HG02759 (cell line): Measurements from ENCODE around the gene GADL1.

Experiments
- ATAC-seq: cut with Tn5 transposase; IDR thresholded peaks from one replicate; pipeline ENCODE4 v1.9.1; 2021; ENCODE audit warnings: mild to moderate bottlenecking, moderate library complexity; ENCODE audit not compliant: unreplicated experiment

Gene GADL1

DNA sequence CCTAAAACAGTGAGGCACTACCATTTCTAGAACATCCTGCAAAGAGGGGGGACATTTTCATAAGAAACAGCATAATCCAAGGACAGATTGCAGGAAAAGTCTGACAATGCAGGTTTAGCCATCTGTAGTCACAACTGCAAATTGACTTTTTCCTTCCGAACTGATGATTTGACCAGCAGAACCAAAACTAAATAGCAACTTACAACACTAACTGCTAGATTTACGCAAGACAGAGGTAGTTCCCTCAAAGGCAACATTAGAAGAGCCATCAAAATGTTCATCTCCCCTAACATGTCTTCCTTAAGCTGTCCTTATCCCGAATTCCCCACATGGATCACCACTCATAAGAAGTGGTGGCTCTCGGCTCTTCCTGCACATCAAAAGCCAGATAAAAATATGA lies 129.6 kb downstream of the GADL1 start:
- no peak for ATAC-seq

DNA sequence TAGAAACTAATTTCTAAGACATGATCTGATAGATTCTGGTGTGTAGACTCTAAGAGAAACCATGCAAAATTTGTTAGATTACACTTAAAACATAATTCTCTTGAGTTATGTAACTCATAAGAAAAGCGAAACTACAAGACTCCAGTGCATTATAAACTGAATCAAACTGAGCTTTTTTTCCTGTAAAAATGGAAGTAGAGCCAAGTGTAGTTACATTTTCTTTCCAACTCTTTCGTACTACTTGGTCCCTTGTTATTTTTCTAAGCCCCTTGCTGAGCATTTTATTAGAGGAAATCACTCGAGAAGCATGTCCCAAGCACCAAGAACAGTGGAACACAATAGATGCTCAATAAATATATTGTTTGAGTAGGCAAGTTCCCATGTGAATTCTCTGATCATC lies 130.2 kb downstream of the GADL1 start:
- no peak for ATAC-seq

DNA sequence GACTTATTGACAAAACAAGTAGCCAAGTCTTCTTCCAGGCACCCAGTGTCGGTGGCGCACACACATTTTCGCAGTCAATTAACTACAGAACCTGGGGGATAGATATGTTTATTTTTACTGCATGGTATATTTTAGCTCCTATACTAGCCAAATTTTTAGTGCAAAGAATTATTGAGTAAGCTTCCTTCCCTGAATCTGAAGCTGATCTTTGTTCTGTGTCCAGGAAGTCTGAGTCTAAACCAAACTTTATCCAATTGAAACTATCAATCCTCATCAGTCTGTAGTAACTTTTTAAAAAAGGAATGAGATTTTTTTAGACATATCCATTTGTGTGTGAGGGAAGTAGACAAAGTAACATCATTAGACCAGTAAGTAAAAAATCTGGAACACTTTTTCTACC lies 133.1 kb downstream of the GADL1 start:
- ATAC-seq, result no peak

DNA sequence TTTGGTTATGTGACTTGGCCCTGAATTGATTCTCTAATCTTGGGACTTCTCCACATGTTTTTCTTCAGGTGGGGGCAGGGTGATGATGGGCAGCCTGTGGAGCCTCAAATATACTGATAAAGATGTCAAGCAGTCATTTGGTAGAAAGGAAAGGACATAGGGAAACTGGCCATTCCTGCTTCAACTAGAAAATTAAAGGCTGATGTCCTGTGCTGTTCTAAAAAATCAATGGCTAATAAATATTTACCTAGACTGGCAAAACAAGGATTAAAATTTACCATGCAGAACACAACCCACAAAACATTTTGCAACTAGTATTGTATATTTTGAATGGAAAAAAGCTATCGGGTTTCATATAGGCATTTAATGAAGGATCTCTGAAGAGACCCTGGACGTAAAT lies 133.7 kb downstream of the GADL1 start:
- ATAC-seq, result no peak

DNA sequence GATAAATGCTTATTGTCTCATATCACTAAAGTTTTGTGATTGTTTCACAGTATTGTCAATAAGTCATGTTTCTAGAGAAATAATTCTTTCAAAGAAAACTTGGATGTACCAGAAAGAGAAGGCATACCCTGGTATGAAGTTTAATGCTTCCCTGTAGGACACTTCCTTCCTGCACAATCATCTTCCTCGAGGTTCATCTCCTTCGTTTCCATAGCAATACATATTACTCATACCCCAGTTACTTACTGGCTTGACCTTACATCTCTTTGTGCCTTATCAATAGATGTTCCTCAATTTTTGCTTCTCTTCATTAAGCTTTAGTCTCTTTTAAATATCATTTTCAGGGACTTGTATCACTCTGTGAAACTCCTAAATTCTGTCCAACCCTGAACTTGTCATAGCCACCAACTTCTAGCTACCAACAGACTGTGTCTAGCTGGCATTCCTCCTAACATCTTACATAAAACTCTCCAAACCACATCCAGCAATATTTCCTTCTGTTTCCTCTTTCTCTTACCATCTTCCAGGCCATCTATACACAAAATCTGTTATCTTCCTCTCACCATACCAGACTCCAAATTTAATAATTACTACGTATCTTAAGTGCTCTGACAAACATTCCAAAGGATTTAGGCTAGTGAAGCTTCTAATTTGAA lies 134.3 kb downstream of the GADL1 start:
- ATAC-seq, result no peak

DNA sequence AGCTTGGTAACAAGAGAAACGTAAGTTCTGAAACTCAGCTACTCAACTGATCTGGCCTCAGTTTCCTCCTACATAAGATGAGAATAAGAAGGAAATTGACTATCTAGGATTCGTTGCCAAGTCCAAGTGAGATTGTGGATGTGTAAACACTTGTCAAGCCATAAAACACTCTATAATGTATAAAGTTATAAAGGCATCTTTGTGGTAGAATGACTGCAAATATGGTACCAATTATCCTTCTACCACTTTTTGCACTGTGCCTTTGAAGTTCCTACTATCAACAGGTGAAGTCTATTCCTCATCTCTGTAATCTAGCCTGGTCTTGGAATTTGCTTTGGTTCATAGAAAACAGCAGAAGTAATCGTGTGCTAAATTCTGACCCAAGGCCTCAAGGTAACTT lies 138.2 kb downstream of the GADL1 start:
- ATAC-seq, result no peak

DNA sequence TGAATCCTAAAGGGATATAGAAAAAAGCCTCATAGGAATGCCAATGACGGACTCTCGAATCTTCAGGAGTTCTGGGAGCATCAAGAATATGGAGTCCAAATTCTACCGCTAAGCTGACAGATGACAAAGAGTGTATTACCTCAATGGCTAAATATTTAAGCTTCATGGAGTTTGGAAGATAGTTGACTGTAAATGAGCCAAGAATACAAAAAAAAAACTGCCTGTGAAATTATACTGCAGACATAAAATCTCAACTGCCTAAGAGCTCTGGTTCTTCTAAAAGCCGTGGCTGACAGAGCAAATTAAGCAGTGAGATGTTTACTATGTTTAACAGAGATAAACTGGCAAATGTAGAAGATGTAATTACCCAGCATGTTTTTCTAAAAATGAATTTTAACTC lies 140.0 kb downstream of the GADL1 start:
- no peak for ATAC-seq

DNA sequence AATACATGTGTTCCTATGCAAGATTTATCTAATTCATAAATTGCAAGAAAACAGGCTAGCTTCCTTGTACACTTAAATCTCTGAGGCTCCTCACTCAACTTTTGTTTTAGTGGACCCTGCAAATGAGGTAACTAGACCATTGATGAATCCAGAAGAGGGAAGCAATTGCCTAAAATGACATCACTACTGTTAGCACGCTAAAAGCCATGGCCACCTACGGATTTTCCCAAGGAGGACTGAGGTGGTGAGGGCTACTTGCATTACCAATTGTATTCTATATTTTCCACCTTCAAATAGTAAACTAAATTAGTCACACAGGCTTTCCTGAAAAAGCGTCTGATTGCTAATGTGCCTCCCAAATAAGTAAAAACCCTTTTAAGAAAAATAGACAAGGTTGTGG lies 140.7 kb downstream of the GADL1 start:
- ATAC-seq, result no peak

DNA sequence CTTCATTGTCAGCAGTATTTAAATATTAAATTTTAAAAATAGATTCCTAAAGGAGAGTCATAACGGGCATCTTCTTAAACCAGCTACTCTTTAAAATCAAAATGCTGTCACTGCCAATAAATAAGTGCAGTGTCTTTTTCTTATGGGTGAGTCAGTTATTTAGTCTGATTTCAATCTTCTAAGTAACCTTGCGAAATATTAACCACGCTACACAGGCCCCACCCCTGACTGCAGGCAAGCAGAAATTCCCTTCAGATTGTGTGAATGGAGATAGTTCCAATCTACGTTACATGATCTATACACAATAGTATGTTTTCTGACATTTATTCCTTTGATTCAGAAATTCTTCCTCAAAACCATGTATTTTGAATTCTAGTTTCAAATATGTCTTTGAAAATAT lies 141.5 kb downstream of the GADL1 start:
- no peak for ATAC-seq

DNA sequence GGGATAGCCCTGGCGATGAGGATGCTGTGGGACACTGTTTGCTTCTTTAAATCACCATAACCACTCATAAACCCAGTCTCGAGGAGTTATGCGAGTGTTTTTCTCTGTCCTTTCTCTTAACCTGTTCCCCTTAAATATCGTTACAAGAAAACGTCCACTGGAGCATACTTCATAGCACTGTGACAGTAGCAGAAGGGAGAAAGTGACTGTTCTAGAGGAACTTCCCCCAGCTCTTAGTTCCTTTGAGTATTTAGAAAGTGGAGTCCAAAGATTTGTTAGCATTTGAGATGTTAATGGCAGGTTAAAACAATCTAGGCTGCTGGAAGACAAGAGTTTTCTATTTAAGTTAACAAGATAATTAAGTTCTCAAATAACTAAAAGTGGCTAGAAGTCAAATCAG lies 142.0 kb downstream of the GADL1 start:
- ATAC-seq, result no peak

DNA sequence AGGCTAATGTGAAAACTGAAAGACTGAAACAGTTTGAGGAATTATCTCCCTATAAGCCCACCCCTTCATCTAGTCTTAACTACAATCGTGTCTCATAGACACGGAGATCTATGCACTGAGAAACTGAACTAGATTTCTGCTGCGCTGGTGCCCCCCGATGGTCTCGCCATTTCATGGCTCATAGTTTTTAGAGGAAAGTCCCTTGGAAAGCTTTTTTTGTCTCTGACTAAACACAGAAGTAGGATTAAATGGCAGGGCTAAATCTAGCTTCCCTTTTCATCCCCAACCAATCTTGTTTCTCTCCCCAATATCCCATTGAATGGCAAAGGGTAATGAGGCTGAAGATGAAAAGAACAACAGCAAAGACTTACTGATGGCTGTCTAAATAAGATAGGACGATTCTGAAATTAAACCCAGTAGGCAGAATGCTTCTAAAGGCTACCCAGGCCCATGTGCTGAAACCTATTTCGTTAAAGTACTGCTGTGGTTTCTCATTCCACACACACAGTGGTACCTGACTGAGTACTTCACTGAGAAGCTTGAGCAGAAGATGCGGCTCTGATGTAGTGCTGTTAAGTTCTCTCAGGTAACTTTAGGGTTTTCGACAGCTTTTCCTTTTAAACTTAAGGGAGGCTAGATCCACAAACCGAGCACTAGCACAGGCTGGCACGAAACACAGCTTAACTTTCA lies 142.7 kb downstream of the GADL1 start:
- ATAC-seq, result peak; percentile 79

DNA sequence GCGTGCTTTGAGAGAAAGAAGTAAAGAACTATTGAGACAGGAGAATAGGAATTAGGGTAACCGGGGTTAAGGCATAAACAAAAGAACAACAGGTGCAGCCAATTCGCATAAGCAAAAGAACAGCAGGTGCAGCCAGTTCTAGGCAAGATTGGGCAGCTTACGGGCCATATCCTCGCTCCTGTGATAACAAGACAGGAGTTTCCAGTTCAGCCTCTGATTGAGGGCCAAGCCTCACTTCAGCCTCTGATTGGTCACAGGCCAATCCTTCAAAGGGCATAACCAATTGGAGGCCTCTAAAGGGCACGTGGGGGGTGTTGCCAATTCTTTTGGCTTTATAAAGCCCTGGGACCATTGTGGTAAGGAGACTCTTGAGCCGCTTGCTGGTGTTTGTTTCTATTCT lies 143.5 kb downstream of the GADL1 start:
- no peak for ATAC-seq

DNA sequence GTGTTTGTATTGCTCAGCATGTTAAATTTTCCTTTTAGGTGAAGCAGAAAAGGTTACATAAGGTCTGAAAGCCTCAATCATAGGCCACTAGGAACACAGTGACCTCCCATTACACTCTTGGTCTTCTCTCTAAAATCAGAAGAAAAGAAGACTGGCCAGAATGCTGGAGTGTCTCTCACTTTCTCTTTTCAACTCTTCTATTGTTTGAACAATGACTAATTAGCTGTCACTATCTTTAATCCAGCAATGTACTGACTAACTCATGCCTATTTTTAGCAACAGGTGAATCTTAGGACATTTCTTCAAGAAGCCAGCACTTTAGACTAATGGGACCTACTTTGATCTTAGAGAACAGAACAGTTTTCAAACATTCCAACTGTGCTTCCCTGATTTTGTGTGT lies 145.2 kb downstream of the GADL1 start:
- no peak for ATAC-seq

DNA sequence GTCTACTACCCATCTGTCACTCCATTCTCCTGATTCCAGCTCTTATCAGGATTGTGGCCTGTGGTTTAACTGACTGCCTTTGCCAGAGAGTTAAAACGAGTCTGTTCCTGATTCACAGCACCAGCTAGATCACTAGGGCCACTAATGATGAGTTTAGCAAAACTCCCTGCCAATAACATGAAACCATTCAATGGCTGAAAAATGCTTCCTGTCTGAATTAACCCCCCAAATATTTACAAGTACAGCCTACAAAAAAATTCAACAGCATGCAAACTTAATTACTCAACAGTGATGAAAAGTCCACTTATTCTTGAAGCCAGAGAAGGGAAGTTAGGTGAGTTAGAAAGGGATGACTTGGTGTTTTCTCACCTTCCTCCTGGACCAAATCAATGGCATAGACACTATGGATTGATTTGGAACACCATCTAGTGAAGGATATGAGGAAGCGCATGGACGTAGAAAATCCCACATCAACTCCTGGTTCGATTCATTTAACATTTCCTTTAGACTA lies 146.6 kb downstream of the GADL1 start:
- no peak for ATAC-seq

DNA sequence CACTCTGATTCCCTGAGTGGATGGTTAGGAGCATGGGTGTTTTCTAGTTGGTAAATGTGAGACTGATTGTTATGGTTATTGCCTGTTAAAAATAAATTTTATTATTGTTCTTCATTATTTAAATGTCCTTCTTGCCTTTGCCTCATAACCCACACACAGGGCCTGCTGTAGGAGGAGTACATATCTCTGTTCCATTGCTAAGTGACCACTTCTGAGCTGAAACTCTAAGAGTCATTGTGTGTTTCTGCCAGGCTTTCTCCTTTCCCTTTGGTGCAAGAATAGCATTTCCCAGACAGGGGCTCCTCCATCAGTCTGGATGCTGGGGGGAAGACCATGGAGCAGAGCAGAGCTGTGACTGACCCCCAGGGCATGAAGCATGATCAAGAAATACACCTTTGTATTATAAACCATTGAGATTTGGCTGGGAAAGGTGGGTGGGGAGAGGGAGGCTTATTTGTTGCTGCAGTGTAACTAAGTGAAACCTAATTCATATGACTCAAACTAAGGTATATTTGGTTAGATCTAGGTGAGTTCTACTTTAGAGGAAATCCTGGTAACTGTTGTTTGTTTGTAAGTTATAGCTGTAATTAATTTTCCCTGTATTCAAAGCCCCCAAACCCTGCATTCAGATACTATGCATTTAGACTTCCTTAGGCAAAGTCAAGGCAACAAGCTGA lies 150.7 kb downstream of the GADL1 start:
- no peak for ATAC-seq

DNA sequence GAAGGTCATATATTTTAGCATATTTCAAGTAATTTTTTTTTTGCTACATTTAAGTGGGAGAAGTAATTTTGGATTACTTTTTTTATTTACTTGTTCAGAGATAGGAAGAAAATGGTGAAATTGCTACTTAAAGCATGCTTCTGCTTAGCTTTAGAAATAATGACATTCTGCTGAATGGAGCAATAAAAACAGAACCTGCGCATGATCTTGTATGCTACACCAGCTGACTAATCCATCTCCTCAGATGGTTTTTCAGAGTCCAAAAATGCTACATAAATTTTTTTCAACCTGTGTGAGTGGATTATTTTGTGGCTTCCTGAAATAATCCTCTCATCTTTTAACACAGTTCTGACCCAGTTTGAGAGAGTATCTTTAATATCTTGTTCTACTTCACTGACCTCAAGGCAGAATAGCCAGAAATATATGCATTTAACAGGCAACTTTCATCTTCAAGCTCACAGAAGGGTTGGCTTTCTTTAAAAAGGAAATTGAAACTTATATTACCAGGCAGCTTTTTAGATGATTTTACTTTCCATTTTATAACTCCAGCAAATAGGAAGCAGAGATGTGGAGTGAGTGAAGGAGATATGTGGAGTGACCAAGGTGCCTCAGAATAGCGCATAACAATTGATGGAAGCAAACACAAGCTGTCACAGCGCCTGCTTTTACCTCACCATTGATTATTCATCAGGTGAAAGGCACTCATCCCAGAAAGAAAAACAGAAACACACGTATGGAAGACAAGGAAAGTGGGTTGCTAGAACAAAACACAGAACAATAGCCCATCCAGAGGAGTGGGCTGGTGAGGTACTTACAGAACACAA lies 151.5 kb downstream of the GADL1 start:
- ATAC-seq, result no peak

DNA sequence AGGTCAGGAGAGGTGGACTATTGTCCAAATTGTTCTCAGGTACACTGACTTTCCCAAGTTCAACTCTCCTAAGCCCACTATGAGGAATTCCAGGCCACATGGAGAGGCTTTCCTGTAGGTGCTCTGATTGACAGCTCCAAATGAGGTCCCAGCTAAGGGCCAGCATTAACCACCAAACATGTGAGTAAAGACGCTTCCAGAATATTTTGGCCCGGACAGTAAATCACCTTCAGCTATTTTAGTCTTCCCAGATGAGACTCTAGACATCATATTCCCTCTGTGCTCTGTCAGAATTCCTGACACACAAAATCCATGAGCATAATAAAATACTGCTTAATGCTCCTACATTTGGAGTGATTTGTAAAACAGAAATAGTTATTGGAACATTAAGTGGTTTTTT lies 152.6 kb downstream of the GADL1 start:
- no peak for ATAC-seq

DNA sequence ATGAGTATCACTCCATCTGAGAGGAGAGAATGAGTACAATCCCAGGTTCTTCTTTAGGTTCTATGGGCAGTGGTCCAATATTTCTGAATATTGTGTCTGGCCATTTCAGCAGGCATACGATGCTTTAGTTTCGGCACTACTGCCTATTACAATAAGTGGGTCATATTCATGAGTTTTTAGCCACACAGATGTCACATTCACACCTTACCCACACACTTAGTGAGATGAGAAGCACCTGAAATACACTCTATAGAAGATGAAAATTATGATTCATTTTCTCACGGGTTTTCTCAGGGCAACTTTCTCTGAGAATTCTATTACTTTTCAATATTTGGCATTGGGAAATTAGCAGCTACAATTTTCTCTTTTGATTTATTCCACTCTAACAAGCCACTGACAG lies 155.9 kb downstream of the GADL1 start:
- ATAC-seq, result no peak

DNA sequence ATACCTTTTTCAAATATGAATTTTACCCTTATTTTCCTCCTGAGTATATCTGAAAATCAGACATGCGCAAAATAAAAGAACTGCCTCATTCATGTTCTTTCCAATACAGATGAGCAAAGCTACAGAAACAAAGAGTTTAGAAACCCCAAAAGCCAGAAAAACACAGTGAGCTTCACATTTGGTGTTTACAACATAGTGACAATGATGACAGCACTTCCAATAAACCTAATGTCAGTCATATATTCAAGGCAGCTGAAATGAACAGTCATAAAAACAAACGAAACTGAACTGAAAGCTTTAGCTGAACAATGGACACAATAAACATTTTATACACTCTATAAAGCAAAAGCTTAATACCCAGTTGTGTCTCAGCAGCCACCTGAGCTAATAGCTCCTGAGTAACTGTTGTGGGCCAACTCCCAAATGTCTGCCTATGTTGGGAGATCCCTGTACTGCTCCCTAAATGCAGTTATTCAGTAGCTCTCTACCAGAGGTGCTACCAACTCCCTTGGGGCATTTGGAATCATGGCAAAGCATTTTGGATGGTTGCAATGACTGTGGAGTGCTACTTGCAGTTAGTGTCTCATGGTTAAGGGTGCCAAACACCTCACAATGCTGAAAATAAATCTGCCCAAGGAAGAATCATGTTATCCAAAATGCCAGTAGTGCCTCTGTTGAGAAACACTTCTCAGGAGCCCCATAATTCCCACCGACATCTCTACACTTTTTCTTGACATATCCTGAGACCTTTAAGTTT lies 156.5 kb downstream of the GADL1 start:
- no peak for ATAC-seq

DNA sequence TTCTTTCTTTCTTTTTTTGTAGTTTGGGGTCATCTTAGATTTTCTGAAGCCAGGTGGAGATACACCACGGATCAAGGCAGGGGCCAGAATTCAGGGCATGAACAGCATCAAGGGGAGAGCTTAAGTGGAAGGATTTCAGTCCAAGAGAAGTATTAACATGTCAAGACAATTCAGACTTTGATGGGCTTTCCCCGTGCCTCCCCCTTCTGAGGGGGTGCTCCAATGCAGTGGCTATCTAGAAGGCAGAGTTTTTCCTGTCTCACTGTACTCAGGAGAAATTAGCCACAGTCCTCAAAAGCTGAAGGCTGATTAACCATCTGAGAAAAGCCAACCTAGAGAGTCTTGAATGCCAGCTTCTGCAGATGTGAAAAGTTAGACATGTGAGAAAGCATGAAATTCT lies 160.8 kb downstream of the GADL1 start:
- ATAC-seq, result no peak

DNA sequence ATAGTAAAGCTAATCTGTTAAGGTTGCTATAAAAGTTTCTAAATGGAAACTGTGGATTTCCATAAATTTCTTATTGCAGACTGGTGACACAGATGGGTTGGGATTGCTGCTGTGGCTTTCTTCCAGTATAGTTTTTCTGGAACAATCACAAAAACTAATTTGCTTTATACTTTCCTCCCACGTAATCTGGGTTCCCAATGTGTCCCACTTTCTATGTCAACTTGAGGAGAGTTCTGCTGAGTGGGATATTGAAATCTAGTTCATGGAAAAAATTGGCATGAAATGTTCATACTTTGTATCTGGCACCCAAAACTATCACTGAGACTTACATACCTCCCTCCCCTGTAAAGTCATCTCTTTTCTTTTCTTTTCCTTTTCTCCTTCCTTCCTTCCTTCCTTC lies 161.3 kb downstream of the GADL1 start:
- no peak for ATAC-seq
